ENCODE results near the gene IL16. TPM values are rescaled to one million over a fixed set of nuclear protein-coding genes. Genes with fewer than 3 reads are reported as not detected.

Gene IL16
- total and polyA plus RNA-seq, 2 donors (not counting 1 experiment from before 2014, with no cell fraction given) = 181 to 287 TPM

DNA sequence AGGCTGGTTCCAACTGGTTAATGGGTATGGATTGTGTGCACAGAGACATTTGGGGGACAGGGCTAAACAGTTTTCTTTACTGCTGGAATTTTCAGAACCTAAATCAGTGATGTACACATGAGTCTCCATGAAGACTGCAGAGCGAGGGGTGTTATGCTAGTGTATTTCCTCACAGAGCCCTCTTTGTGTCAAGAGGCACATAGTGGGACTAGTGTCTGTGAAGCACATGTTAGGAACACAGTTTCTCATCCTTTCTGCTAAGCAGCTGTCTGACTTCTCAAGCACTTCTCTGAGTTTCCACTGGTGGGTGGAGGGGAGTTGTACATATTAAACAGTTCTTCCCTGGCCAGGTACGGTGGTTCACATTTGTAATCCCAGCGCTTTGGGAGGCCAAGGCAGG is 136.7 kb downstream of the IL16 start:
- ChIA-PET POLR2A (interaction anchor here (1.7 kb wide), 1 partner anchor 58 kb away, joined by 5 read pairs; no protein-coding TSS in a partner anchor), CTCF (interaction anchor here (1.1 to 20.0 kb wide), 6 partner anchors 22 to 67 kb away, joined by 3 to 306 read pairs (median 20); no protein-coding TSS in a partner anchor)
- no peaks in the 10 kb centered on the region for H3K9me3 ChIP-seq (ENCODE audit: control extremely low read depth in 1 of 3, control insufficient read depth in 2 of 3, insufficient read depth in 1 of 3, low read length in 2 of 3)
- H3K4me3 Mint-ChIP-seq = no peak overlapping the region
- ATAC-seq (ENCODE audit: low read depth) = no peak
- intact Hi-C loops (cut with micrococcal nuclease) = no loop called here
- no peak for DNase-seq
- peaks cover 13% of the 10 kb centered on the region for H3K4me1 Mint-ChIP-seq
- no peaks in the 10 kb centered on the region for H3K9me3 Mint-ChIP-seq (ENCODE audit: insufficient read depth)
- no peak overlapping the region for H3K4me3 ChIP-seq (ENCODE audit: control extremely low read depth in 1 of 5, extremely low read depth in 1 of 5, insufficient read depth in 1 of 5, low read depth in 2 of 5, low read length in 4 of 5)
- no peak overlapping the region for H2AFZ ChIP-seq (ENCODE audit: insufficient read depth, low read depth, low read length, poor library complexity, severe bottlenecking)
- no peaks in the 10 kb centered on the region for H3K27me3 Mint-ChIP-seq
- no peaks in the 10 kb centered on the region for H3K36me3 ChIP-seq (replicated peaks in 1 of 2; ENCODE audit: control extremely low read depth in 1 of 2, control insufficient read depth in 1 of 2, extremely low read depth in 1 of 2, insufficient read depth in 2 of 2, low read length in 1 of 2)
- H3K9ac ChIP-seq (ENCODE audit: low read length) = no peak overlapping the region
- TF ChIP-seq EZH2 (IDR thresholded peaks at IDR 0.05; ENCODE audit: borderline replicate concordance, insufficient read depth, low read depth, low read length, poor library complexity, severe bottlenecking) = no peak
- TF ChIP-seq, protein P1, sequence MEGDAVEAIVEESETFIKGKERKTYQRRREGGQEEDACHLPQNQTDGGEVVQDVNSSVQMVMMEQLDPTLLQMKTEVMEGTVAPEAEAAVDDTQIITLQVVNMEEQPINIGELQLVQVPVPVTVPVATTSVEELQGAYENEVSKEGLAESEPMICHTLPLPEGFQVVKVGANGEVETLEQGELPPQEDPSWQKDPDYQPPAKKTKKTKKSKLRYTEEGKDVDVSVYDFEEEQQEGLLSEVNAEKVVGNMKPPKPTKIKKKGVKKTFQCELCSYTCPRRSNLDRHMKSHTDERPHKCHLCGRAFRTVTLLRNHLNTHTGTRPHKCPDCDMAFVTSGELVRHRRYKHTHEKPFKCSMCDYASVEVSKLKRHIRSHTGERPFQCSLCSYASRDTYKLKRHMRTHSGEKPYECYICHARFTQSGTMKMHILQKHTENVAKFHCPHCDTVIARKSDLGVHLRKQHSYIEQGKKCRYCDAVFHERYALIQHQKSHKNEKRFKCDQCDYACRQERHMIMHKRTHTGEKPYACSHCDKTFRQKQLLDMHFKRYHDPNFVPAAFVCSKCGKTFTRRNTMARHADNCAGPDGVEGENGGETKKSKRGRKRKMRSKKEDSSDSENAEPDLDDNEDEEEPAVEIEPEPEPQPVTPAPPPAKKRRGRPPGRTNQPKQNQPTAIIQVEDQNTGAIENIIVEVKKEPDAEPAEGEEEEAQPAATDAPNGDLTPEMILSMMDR (IDR thresholded peaks at IDR 0.05) = no peak
- H4K20me1 ChIP-seq (ENCODE audit: control insufficient read depth, insufficient read depth, low read length, poor library complexity, severe bottlenecking) = no peaks in the 10 kb centered on the region
- H3K27ac ChIP-seq (ENCODE audit: low read length in 2 of 2) = no peak overlapping the region
- WGBS (ENCODE audit: insufficient coverage) = 100% methylated on average over 2 of the region's 3 CpGs
- H3K4me2 ChIP-seq (replicated peaks; ENCODE audit: low read depth, low read length, poor library complexity, severe bottlenecking) = no peak overlapping the region
- H3K4me1 ChIP-seq (ENCODE audit: control insufficient read depth in 2 of 2, insufficient read depth in 2 of 2, low read length in 2 of 2) = peaks cover 0 to 4% of the 10 kb centered on the region in 2 donors
- H3K27me3 ChIP-seq (replicated peaks in 1 of 4; ENCODE audit: control extremely low read depth in 1 of 4, control insufficient read depth in 3 of 4, insufficient read depth in 4 of 4, low read length in 3 of 4) = no peaks in the 10 kb centered on the region
- no peaks in the 10 kb centered on the region for H3K79me2 ChIP-seq (ENCODE audit: control insufficient read depth, insufficient read depth, low read length)
- no peak overlapping the region for H3K27ac Mint-ChIP-seq

DNA sequence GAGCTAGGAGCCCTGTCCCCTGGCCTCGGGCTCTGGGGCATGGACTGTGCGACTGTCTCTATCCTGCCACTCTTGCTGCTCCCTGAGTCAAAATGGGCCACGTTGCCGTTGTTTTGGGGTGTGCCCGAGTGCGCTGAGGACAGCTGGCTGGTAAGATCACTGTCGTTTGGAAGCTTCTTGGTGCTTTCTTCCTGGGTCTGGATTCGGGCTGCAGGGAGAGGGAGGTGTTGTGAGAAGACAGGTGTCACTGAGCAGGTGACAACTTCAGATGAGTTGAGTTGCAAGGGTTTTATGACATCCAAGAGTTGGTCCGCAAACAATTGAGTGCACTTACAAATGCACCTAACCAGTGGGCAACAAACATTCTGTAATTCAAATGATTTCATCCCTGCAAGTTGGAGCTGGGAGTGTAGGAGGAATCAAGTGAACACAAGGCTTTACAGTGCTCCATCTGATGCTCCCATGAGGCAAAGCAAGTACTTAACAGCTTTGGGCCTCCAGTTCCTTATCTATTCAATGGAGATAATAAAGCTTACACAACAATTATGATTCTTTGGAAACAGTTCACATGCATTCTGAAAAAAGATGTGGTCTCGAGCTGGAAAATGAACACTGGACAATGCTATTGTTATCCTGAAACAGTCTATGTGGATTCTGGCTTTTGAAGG is 138.2 kb downstream of the IL16 start:
- ChIA-PET CTCF (interaction anchor here (0.7 to 20.0 kb wide), 16 partner anchors 9 to 358 kb away, joined by 3 to 306 read pairs (median 6); partner anchors contain the start of gene STARD5), POLR2A (interaction anchor here (1.7 kb wide), 1 partner anchor 60 kb away, joined by 5 read pairs; no protein-coding TSS in a partner anchor)
- H3K4me3 Mint-ChIP-seq = no peak overlapping the region
- DNase-seq (no peak), ATAC-seq (ENCODE audit: low read depth) (no peak)
- Histone ChIP-seq H3K36me3 (replicated peaks in 1 of 2; ENCODE audit: control extremely low read depth in 1 of 2, control insufficient read depth in 1 of 2, extremely low read depth in 1 of 2, insufficient read depth in 2 of 2, low read length in 1 of 2) (no peaks in the 10 kb centered on the region), H4K20me1 (ENCODE audit: control insufficient read depth, insufficient read depth, low read length, poor library complexity, severe bottlenecking) (no peaks in the 10 kb centered on the region), H2AFZ (ENCODE audit: insufficient read depth, low read depth, low read length, poor library complexity, severe bottlenecking) (no peak overlapping the region), H3K27me3 (replicated peaks in 1 of 4; ENCODE audit: control extremely low read depth in 1 of 4, control insufficient read depth in 3 of 4, insufficient read depth in 4 of 4, low read length in 3 of 4) (no peaks in the 10 kb centered on the region), H3K4me1 (ENCODE audit: control insufficient read depth in 2 of 2, insufficient read depth in 2 of 2, low read length in 2 of 2) (peaks cover 0 to 4% of the 10 kb centered on the region in 2 donors), H3K79me2 (ENCODE audit: control insufficient read depth, insufficient read depth, low read length) (no peaks in the 10 kb centered on the region), H3K9me3 (ENCODE audit: control extremely low read depth in 1 of 3, control insufficient read depth in 2 of 3, insufficient read depth in 1 of 3, low read length in 2 of 3) (no peaks in the 10 kb centered on the region), H3K4me2 (replicated peaks; ENCODE audit: low read depth, low read length, poor library complexity, severe bottlenecking) (no peak overlapping the region), H3K4me3 (ENCODE audit: control extremely low read depth in 1 of 5, extremely low read depth in 1 of 5, insufficient read depth in 1 of 5, low read depth in 2 of 5, low read length in 4 of 5) (no peak overlapping the region), H3K27ac (ENCODE audit: low read length in 2 of 2) (no peak overlapping the region), H3K9ac (ENCODE audit: low read length) (no peak overlapping the region)
- no peak for TF ChIP-seq EZH2 (IDR thresholded peaks at IDR 0.05; ENCODE audit: borderline replicate concordance, insufficient read depth, low read depth, low read length, poor library complexity, severe bottlenecking)
- TF ChIP-seq, protein P1 (IDR thresholded peaks at IDR 0.05) = no peak
- WGBS (ENCODE audit: insufficient coverage) = 94% methylated on average over 9 of the region's 10 CpGs
- H3K9me3 Mint-ChIP-seq (ENCODE audit: insufficient read depth) = no peaks in the 10 kb centered on the region
- intact Hi-C loops (cut with micrococcal nuclease) = no loop called here
- no peaks in the 10 kb centered on the region for H3K27me3 Mint-ChIP-seq
- no peak overlapping the region for H3K27ac Mint-ChIP-seq
- peaks cover 13% of the 10 kb centered on the region for H3K4me1 Mint-ChIP-seq
